ENCODE measurements around the gene ZMIZ1. TPM values are rescaled to one million over a fixed set of nuclear protein-coding genes. Genes with fewer than 3 reads are reported as not detected.

Gene ZMIZ1
- total RNA-seq, 1 donor from 2014 or later, result 50.1 TPM

- no peak for DNase-seq (ENCODE audit: extremely low read depth, low read depth, low spot score)
Observed at GRCh38 chr10:79115302-79115701, 46.5 kb downstream of the ZMIZ1 start.

DNA sequence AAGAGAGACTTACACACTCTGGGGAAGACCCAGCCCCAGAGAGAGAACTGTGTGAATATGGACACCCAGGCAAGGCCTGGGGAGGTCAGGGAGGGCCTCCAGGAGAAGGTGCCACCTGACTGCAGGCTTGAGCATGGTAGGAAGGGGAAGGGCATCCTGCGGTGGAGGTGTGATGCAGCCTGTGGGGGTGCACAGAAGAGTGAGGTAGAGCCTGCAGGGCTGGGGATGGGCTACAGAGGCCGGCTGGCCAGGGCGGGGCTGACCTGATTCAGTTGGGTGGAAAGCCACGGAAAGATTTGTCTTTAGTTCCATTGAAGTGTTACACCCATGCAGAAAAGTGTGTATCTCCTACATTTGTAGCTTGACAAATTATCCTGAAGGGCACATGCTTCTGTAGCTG is 47.6 kb downstream of the ZMIZ1 start:
- no peak for DNase-seq (ENCODE audit: extremely low read depth, low read depth, low spot score)

- no peak for DNase-seq (ENCODE audit: extremely low read depth, low read depth, low spot score)
Observed at GRCh38 chr10:79116801-79117723, 48.3 kb downstream of the ZMIZ1 start.

DNA sequence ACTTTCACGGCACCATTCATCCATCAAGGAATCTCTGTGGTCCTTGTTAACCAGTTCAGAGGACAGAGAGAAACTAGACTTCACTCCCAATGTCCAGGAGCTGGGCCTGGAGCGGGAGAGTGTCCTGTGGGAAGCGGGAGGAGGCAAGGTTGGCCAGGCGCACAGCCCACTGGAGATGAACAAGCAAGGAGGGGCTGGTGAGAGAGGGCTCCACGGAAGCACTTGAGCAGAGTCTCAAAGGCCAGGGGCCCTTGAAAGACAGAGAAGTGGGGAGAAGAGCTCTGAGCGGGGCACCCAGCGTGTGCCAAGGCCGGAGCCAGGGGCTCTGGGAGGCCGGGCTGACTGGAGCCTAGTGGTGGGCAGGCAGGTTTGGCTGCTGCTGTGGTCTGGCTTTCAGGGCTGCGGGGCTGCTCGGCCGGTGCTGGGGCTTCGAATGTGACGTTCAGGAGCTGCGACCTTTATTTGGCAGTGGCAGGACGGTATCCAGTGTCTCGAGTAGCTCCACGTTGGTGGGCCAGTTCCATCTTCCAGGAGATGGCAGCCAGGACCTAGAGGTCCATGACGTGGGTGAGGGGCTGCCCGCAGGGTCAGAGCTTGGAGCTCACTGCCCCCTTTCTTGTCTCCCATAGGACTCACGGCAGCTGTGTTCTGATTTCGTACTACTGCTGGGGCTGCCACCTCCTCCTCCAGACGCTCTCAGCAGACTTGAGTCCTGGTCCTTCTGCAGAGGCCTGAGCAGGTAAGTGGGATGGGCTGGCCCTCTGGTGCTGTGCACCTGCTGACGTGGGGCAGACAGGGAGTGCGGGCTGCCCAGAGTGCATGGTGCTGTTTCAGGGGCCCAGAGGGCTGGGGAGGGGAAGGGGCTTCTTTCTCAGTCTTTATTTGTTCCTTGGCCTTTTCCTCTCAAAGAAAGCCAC is 49.8 kb downstream of the ZMIZ1 start:
- no peak for DNase-seq (ENCODE audit: extremely low read depth, low read depth, low spot score)

- DNase-seq (ENCODE audit: extremely low read depth, low read depth, low spot score), result no peak
Observed at GRCh38 chr10:79119306-79119705, 50.5 kb downstream of the ZMIZ1 start.

DNA sequence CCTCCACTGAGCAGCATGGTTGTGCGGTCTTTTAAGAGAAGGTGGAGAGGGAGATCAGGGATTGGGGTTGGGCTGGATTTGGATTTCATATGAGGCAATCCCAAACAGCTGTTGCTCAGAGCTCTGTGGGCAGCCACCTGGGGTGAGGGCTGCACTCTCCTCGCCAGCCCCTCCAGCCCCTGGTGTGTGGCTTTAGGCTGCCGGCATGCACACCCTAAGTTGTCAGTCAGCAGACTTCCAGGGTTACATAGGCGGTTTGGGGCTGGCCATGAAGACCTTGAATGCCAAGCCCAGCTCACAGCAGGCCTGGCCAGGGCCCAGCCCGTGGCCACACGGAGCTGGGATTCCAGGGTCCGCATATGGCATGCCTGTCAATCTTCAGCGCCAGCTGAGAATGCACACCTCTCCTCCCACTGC is 54.8 kb downstream of the ZMIZ1 start:
- DNase-seq (ENCODE audit: extremely low read depth, low read depth, low spot score), result no peak

DNA sequence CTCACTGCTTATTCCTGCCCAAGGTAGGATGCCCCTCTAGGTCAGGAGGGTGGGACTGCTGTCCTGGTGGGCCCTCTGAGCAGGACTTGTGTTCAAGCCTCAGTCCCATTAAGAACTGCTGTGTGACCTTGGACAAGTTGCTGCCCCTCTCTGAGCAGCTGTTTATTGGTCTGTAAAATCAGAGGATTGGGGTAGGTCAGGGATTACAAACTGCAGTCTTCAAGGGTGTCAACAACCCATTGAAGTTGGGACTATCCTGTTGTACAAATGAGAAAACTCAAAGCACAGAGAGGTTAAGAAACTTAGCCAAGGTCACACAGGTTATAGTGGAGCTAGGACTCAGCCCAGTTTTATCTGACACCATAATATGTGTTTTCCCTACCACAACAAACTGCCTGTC is 55.3 kb downstream of the ZMIZ1 start:
- no peak for DNase-seq (ENCODE audit: extremely low read depth, low read depth, low spot score)

- no peak for DNase-seq (ENCODE audit: extremely low read depth, low read depth, low spot score)
Observed at GRCh38 chr10:79125092-79125491, 56.3 kb downstream of the ZMIZ1 start.

DNA sequence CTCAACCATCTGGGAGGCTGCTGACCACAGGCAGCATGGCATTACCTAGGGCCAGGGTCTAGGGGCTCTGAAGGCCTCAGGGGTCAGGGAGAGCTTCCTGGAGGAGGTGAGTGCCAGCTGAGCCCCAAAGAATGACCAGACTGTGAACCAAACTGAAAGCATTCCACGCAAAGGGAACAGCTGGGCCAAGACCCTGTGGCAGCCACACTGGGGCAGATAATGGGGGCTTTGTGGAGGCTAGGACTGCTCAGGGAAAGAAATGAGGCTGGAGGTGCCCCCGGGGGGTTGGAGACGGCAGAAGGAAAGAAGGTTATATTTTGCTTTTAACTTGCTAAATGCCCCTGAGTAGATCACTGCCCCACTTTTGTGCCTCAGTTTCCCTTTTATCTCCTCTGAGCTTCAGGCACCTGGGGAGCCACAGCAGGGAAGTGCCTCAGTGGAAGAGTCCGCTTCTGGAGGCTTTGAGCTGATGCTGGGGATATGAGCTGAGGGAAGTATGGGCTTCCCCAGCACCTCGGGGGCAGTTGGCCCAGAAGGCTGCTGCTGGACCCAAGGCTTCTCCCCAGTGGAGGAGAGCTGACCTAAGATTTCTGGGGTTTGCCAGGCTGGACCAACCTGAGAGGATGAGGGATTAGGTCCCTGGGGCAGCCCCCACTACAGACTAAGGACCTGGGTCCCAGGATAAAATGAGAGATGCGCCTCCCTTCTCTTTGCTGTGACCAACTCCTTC is 57.8 kb downstream of the ZMIZ1 start:
- DNase-seq (ENCODE audit: extremely low read depth, low read depth, low spot score), result no peak

- no peak for DNase-seq (ENCODE audit: extremely low read depth, low read depth, low spot score)
Observed at GRCh38 chr10:79127151-79127961, 58.6 kb downstream of the ZMIZ1 start.

- DNase-seq (ENCODE audit: extremely low read depth, low read depth, low spot score), result no peak
Observed at GRCh38 chr10:79128241-79128922, 59.6 kb downstream of the ZMIZ1 start.

GRCh38 chr10:79128923-79129305 is 60.1 kb downstream of the ZMIZ1 start:
- DNase-seq (ENCODE audit: extremely low read depth, low read depth, low spot score), result no peak

GRCh38 chr10:79129361-79129997 is 60.7 kb downstream of the ZMIZ1 start:
- DNase-seq (ENCODE audit: extremely low read depth, low read depth, low spot score), result no peak

- no peak for DNase-seq (ENCODE audit: extremely low read depth, low read depth, low spot score)
Observed at GRCh38 chr10:79130255-79130654, 61.5 kb downstream of the ZMIZ1 start.

DNA sequence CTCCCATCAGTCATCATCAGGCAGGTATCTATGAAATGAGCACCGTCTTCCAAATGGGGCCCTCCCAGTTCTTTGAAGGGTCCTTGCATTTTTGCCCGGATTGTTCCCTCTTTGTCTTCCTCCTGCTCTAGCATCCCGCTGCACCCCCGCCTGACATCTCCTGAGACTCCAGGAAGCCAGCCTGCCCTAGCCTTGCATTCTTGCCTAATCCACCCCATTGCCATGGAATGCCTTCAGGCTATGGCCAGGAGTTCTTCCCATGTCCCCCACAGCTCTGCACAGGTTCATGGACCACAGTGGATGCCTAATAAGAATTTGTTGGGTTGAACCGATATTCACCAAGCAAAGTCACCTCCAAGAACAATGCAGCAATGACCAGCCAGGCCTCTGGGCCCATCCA is 62.1 kb downstream of the ZMIZ1 start:
- DNase-seq (ENCODE audit: extremely low read depth, low read depth, low spot score), result no peak

GRCh38 chr10:79131836-79132631 is 63.3 kb downstream of the ZMIZ1 start:
- no peak for DNase-seq (ENCODE audit: extremely low read depth, low read depth, low spot score)

DNA sequence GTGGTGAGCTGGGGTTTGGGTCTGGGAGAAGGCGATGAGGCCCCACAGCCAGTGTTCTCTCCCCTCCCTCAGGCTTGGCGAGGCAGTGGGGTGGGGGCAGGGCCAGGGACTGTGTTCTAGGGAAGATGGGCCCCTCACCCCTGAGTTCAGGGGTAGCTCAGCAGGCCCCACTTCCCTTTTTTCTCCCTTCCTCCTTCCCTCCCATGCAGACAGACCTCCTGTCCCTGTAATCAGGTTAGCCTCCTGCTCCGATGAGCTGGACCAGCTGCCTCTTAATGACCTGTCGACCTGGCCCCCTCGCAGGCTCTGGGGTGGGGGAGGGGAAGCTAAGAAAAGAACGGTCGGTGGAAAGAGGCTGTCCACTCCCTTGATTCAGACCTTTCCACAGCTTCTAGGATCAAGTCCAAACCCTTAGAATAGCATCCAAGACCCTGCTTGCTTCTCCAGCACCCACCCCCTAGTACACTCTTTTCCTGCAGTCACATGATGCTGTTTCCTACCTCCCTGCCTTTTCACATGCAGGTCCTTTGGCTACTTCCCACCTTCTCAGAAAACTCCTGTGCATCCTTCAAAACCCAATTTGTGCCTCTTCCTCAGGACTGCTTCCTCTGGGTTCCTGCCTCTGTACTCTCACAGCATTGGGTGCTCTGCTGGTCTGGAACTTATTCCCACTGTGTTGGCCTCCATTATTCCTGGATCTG is 64.1 kb downstream of the ZMIZ1 start:
- no peak for DNase-seq (ENCODE audit: extremely low read depth, low read depth, low spot score)

DNA sequence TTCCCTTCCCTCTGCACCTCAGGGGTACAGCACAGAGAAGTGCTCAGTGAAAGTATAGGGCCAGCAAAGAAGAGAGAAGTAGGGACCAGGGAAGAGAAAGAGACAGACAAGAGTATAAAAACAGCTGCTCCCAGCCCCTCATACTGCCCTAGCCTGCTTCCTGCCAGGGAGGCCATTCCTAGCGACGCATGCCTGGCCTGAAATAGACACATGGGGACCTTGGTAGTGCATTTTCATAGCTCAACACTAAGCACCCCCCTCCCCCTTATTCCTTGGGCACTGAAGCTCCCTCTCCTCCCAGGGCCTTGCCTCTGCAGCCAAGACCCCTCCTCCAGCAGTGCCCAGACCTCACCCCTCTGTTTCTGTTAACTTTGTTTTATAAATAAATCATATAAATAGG is 64.7 kb downstream of the ZMIZ1 start:
- DNase-seq (ENCODE audit: extremely low read depth, low read depth, low spot score), result no peak
